Activated naive CD8-positive, alpha-beta T cell treated with anti-CD3 and anti-CD28 coated beads, Interleukin-2, amount 10 ng/mL, durations not matched to agents 7 days and 5 days (primary cell): ENCODE measurements around the gene GPR158. TPM values are rescaled to one million over a fixed set of nuclear protein-coding genes. Genes with fewer than 3 reads are reported as not detected.

Source experiments
- ATAC-seq: fragments of 150-1000 bp; cut with Tn5 transposase; one replicate; pipeline ENCODE4 v1.10.0; 2021; ENCODE audit warnings: low read depth, moderate library complexity
- POLR2A ChIA-PET: fragments of 350-600 bp; sonication (Branson Sonifier 250); formaldehyde crosslinking; loops from one replicate; lab custom pipeline; 2021; ENCODE audit warnings: antibody characterized with exemption; lab: Charles Lee
- DNase-seq: peaks from one replicate; pipeline ENCODE4 v3.0.0; 2021
- H3K27ac Mint-ChIP-seq: one replicate; pipeline ENCODE4 v1.8.0; 2022; ENCODE audit warnings: mild to moderate bottlenecking, mixed read lengths
- H3K27me3 Mint-ChIP-seq: one replicate; pipeline ENCODE4 v1.8.0; 2022; ENCODE audit warnings: mild to moderate bottlenecking, moderate library complexity, mixed read lengths
- H3K36me3 Mint-ChIP-seq: one replicate; pipeline ENCODE4 v1.8.0; 2021; ENCODE audit warnings: mild to moderate bottlenecking, mixed read lengths
- H3K4me1 Mint-ChIP-seq: one replicate; pipeline ENCODE4 v1.8.0; 2021; ENCODE audit warnings: mixed read lengths
- H3K4me3 Mint-ChIP-seq: one replicate; pipeline ENCODE4 v1.8.0; 2022; ENCODE audit warnings: mild to moderate bottlenecking, moderate library complexity, mixed read lengths
- H3K9me3 Mint-ChIP-seq: one replicate; pipeline ENCODE4 v1.8.0; 2021; ENCODE audit warnings: mixed read lengths
- total RNA-seq, 2 experiments: library from RNA; stranded (reverse); gene quantifications; one replicate each; pipeline ENCODE4 v1.2.3, GENCODE V29; 2021

GPR158 gene
- total RNA-seq, 2 experiments from 2014 or later: not detected

- POLR2A ChIA-PET: no interaction called here
- no peak for ATAC-seq
Measured at GRCh38 chr10:25522294-25522693, 347.5 kb downstream of the GPR158 start.

DNA sequence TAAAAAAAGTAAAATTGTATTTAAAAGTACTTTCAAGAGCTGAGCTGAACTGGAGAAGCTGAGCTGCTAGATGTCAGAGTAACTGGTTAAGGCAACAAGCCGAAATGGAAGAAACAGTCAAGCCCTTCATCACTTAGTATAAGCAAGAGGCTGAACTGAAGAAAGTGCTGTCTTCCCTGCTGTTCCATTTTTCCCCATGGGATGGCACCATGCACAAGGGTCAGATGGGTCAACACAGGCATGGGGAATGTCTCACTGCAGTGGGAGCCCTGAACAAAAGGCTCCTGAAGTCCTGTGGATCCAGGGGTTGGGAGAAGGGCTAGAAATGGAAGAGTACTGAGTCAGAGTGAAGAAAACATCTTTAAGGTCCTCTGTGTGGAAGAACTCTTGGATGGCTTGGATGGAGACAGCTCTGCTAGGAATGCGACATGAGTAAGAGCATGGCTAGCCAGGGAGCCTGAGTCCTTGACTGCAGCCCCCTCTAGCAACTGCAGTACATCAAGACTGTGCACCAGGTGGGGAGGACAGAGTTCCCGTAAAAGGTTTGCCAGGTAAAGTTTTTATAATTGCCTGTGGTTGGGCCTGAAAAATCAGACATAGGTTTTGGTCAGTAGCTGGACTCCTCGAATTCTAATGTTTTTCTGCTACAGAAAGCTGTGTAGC lies 348.3 kb downstream of the GPR158 start:
- Mint-ChIP-seq H3K9me3 (no peaks in the 10 kb centered on the region), H3K4me1 (no peaks in the 10 kb centered on the region), H3K4me3 (no peak overlapping the region), H3K27ac (no peak overlapping the region), H3K36me3 (no peaks in the 10 kb centered on the region), H3K27me3 (no peaks in the 10 kb centered on the region)
- DNase-seq (no peak), ATAC-seq (no peak)
- POLR2A ChIA-PET: no interaction called here

More at GRCh38 chr10:25522294-25522693, 347.5 kb downstream of the GPR158 start:
- Mint-ChIP-seq H3K27me3 (no peaks in the 10 kb centered on the region), H3K9me3 (no peaks in the 10 kb centered on the region), H3K36me3 (no peaks in the 10 kb centered on the region), H3K4me3 (no peak overlapping the region), H3K27ac (no peak overlapping the region), H3K4me1 (no peaks in the 10 kb centered on the region)
- no peak for DNase-seq

- H3K27ac Mint-ChIP-seq: no peak overlapping the region
- no peaks in the 10 kb centered on the region for H3K27me3 Mint-ChIP-seq
- POLR2A ChIA-PET: no interaction called here
- H3K36me3 Mint-ChIP-seq: no peaks in the 10 kb centered on the region
- no peak for ATAC-seq
- DNase-seq: no peak
- H3K4me1 Mint-ChIP-seq: no peaks in the 10 kb centered on the region
- H3K4me3 Mint-ChIP-seq: no peak overlapping the region
- no peaks in the 10 kb centered on the region for H3K9me3 Mint-ChIP-seq
Measured at GRCh38 chr10:25530306-25530705, 355.5 kb downstream of the GPR158 start.

DNA sequence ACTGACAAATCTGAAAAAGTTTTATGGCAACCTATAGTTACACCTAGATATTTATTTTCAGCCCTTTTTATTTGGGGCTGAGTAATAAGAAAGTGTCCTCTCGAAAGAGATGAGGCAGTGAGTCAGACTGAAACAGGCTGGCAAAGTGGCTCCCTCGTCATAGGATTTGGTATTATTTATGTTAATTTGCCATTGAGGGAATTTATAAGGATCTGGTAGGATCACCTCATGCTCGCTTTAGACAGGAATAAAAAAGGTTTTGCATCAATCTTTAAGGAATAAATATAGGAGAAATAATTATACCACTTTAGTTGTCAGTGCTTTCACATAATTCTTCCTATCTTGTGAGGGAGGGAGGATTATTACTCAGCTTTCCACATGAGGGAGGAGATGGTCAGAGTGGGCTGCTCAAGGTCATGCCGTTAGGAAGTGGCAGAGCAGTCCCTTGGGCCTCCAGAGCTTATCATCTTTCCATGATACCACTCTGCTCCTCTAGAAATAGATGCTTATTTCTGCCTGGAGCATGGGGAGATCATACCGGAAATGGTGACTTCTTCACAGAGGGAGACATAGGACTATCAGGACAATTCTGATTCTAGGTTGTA lies 356.8 kb downstream of the GPR158 start:
- Mint-ChIP-seq H3K4me1 (no peaks in the 10 kb centered on the region), H3K36me3 (no peaks in the 10 kb centered on the region), H3K27ac (no peak overlapping the region), H3K4me3 (no peak overlapping the region), H3K9me3 (no peaks in the 10 kb centered on the region), H3K27me3 (no peaks in the 10 kb centered on the region)
- POLR2A ChIA-PET: no interaction called here
- DNase-seq: no peak
- ATAC-seq: no peak

GRCh38 chr10:25532213-25532612 lies 357.4 kb downstream of the GPR158 start:
- no peaks in the 10 kb centered on the region for H3K4me1 Mint-ChIP-seq
- POLR2A ChIA-PET: no interaction called here
- H3K27me3 Mint-ChIP-seq: no peaks in the 10 kb centered on the region
- ATAC-seq (no peak), DNase-seq (no peak)
- H3K4me3 Mint-ChIP-seq: no peak overlapping the region
- H3K36me3 Mint-ChIP-seq: no peaks in the 10 kb centered on the region
- H3K9me3 Mint-ChIP-seq: no peaks in the 10 kb centered on the region
- no peak overlapping the region for H3K27ac Mint-ChIP-seq

GRCh38 chr10:25536027-25536426 lies 361.2 kb downstream of the GPR158 start:
- Mint-ChIP-seq H3K27ac (no peak overlapping the region), H3K4me1 (no peaks in the 10 kb centered on the region), H3K27me3 (no peaks in the 10 kb centered on the region), H3K36me3 (no peaks in the 10 kb centered on the region), H3K9me3 (no peaks in the 10 kb centered on the region), H3K4me3 (no peak overlapping the region)
- DNase-seq (no peak), ATAC-seq (no peak)
- POLR2A ChIA-PET: no interaction called here

GRCh38 chr10:25547382-25547781 lies 372.6 kb downstream of the GPR158 start:
- ATAC-seq: no peak
- POLR2A ChIA-PET: no interaction called here
- Mint-ChIP-seq H3K9me3 (peaks cover 5% of the 10 kb centered on the region), H3K27me3 (no peaks in the 10 kb centered on the region), H3K4me1 (no peaks in the 10 kb centered on the region), H3K36me3 (no peaks in the 10 kb centered on the region), H3K27ac (no peak overlapping the region), H3K4me3 (no peak overlapping the region)
- DNase-seq: no peak

GRCh38 chr10:25552283-25552919 lies 377.6 kb downstream of the GPR158 start:
- Mint-ChIP-seq H3K36me3 (no peaks in the 10 kb centered on the region), H3K27ac (no peak overlapping the region), H3K4me3 (no peak overlapping the region), H3K27me3 (no peaks in the 10 kb centered on the region), H3K9me3 (no peaks in the 10 kb centered on the region), H3K4me1 (no peaks in the 10 kb centered on the region)
- no peak for ATAC-seq
- DNase-seq: no peak
- POLR2A ChIA-PET: no interaction called here

DNA sequence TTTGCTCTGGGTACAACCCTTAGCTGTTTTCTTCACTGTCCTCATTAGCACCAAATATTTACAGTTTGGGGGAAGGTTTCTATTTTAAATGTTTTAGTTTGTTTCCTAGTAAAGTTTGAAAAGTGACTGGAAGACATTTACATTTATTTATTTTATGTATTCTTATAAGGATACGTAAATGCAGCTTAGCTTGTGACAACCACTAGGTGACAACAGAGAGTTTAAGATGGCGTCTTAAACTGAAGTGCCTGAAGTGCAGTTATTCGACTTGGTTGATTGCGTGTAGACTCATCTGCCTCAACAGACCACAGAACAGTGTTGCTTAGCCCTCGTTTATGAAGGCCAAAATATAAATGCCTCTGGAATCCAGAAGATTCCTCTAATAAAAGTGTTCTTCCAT lies 381.1 kb downstream of the GPR158 start:
- Mint-ChIP-seq H3K4me3 (no peak overlapping the region), H3K27me3 (no peaks in the 10 kb centered on the region), H3K36me3 (no peaks in the 10 kb centered on the region), H3K9me3 (no peaks in the 10 kb centered on the region), H3K27ac (no peak overlapping the region), H3K4me1 (no peaks in the 10 kb centered on the region)
- POLR2A ChIA-PET: no interaction called here
- no peak for DNase-seq
- no peak for ATAC-seq

DNA sequence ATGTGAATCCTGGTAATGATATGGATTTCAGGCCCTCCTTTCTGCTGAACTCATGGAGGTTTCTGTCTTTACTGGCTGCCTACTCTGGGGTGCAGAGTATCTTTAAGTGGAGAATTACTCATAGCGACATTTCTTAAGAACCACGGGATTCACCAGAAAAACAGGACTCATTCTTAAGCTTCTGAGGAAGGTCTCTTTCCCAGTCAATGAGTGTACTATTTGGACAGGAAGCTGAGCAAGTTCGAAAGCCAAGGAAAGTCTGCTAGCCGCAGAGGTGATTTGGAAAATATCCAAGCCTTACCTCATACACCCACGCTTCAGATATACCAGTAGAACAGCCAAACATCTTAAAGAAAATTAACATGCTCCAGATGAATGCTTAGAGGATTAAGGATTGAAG lies 381.7 kb downstream of the GPR158 start:
- DNase-seq: no peak
- H3K4me3 Mint-ChIP-seq: no peak overlapping the region
- H3K27ac Mint-ChIP-seq: no peak overlapping the region
- H3K9me3 Mint-ChIP-seq: no peaks in the 10 kb centered on the region
- no peaks in the 10 kb centered on the region for H3K27me3 Mint-ChIP-seq
- no peaks in the 10 kb centered on the region for H3K4me1 Mint-ChIP-seq
- H3K36me3 Mint-ChIP-seq: no peaks in the 10 kb centered on the region
- ATAC-seq: no peak
- POLR2A ChIA-PET: no interaction called here

DNA sequence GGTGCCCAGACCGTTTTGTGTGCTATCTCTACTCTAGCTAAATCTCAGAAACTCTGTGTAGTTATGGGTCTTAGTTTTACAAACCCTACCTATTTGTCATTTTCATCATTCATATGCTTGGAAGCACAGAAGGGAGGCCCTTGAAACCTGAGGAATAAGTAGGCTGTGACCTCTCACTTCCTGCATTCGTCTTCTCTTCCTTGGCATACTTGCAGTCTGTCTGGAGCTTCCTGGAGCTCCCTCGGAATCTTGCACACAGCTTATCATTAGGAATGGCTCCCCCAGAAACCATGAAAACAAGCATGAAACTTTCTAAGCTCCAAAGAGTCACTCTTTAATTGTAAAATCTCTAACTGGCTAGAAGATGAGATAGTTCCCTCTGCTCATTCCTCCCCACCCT lies 382.3 kb downstream of the GPR158 start:
- Mint-ChIP-seq H3K36me3 (no peaks in the 10 kb centered on the region), H3K27me3 (no peaks in the 10 kb centered on the region), H3K27ac (no peak overlapping the region), H3K4me3 (no peak overlapping the region), H3K9me3 (no peaks in the 10 kb centered on the region), H3K4me1 (no peaks in the 10 kb centered on the region)
- POLR2A ChIA-PET: no interaction called here
- ATAC-seq: no peak
- no peak for DNase-seq

DNA sequence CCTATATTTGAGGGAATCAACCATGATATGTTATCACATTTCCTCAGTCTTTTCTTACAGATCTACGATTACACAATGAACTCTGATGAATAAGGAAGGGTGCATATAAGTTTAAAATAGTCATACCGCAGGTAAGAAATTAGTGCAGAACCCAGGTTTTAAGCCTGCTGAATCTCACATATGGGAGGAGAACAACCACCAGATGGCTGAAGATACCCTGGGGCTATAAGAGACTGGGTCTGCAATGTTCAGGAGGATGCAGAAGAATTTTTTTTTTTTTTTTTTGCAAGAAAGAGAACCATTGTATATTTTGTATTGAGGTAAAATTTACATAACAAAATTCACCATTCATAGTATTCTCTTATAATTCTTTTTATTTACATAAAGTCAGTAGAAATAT lies 387.0 kb downstream of the GPR158 start:
- no peak overlapping the region for H3K27ac Mint-ChIP-seq
- no peaks in the 10 kb centered on the region for H3K9me3 Mint-ChIP-seq
- H3K27me3 Mint-ChIP-seq: no peaks in the 10 kb centered on the region
- POLR2A ChIA-PET: no interaction called here
- H3K36me3 Mint-ChIP-seq: no peaks in the 10 kb centered on the region
- ATAC-seq (no peak), DNase-seq (no peak)
- H3K4me1 Mint-ChIP-seq: no peaks in the 10 kb centered on the region
- H3K4me3 Mint-ChIP-seq: no peak overlapping the region

- H3K27ac Mint-ChIP-seq: no peak overlapping the region
Measured at GRCh38 chr10:25562547-25562946, 387.7 kb downstream of the GPR158 start.

DNA sequence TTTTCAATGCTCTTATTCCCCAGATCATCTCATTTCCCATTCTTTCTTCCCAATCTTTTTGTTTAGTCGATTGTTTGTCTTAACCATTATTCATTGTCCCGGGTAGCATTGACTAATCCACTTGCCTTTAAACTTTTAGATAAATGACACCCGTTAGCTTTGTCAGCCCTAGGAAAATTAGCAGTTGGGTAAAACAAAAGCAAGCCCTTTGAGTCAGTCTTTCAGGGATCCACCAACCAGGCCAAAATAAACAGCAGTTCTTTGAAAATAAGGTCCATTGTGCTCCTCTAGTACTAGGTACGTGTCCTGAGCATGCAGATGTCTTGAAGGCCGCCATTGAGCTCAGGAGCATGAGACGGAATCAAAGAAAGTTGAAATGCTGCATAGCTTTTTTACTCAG lies 389.6 kb downstream of the GPR158 start:
- Mint-ChIP-seq H3K27me3 (no peaks in the 10 kb centered on the region), H3K4me1 (no peaks in the 10 kb centered on the region), H3K36me3 (no peaks in the 10 kb centered on the region), H3K27ac (no peak overlapping the region), H3K9me3 (no peaks in the 10 kb centered on the region), H3K4me3 (no peak overlapping the region)
- no peak for ATAC-seq
- POLR2A ChIA-PET: no interaction called here
- DNase-seq: no peak

More at GRCh38 chr10:25562547-25562946, 387.7 kb downstream of the GPR158 start:
- H3K4me1 Mint-ChIP-seq: no peaks in the 10 kb centered on the region
- H3K36me3 Mint-ChIP-seq: no peaks in the 10 kb centered on the region
- DNase-seq (no peak), ATAC-seq (no peak)
- no peaks in the 10 kb centered on the region for H3K9me3 Mint-ChIP-seq
- no peak overlapping the region for H3K4me3 Mint-ChIP-seq
- no peaks in the 10 kb centered on the region for H3K27me3 Mint-ChIP-seq
- POLR2A ChIA-PET: no interaction called here
